Measurements from ENCODE around the gene KAT8. TPM values are rescaled to one million over a fixed set of nuclear protein-coding genes. Genes with fewer than 3 reads are reported as not detected.

The KAT8 gene
- total and polyA plus RNA-seq, 10 of the 15 experiments (the other 5 are each of a cell fraction or from before 2014, with no cell fraction given): 5.5 to 55.8 (median 39.6) TPM

- TF ChIP-seq, protein P1, sequence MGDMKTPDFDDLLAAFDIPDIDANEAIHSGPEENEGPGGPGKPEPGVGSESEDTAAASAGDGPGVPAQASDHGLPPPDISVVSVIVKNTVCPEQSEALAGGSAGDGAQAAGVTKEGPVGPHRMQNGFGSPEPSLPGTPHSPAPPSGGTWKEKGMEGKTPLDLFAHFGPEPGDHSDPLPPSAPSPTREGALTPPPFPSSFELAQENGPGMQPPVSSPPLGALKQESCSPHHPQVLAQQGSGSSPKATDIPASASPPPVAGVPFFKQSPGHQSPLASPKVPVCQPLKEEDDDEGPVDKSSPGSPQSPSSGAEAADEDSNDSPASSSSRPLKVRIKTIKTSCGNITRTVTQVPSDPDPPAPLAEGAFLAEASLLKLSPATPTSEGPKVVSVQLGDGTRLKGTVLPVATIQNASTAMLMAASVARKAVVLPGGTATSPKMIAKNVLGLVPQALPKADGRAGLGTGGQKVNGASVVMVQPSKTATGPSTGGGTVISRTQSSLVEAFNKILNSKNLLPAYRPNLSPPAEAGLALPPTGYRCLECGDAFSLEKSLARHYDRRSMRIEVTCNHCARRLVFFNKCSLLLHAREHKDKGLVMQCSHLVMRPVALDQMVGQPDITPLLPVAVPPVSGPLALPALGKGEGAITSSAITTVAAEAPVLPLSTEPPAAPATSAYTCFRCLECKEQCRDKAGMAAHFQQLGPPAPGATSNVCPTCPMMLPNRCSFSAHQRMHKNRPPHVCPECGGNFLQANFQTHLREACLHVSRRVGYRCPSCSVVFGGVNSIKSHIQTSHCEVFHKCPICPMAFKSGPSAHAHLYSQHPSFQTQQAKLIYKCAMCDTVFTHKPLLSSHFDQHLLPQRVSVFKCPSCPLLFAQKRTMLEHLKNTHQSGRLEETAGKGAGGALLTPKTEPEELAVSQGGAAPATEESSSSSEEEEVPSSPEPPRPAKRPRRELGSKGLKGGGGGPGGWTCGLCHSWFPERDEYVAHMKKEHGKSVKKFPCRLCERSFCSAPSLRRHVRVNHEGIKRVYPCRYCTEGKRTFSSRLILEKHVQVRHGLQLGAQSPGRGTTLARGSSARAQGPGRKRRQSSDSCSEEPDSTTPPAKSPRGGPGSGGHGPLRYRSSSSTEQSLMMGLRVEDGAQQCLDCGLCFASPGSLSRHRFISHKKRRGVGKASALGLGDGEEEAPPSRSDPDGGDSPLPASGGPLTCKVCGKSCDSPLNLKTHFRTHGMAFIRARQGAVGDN (IDR thresholded peaks at IDR 0.05): 0 out of 2 replicates have a peak, but pooled peaks have one; percentile 41
- TF ChIP-seq RCOR1 (conservative IDR thresholded peaks at IDR 0.05; ENCODE audit: low read depth, low read length) (no peak; the same call in 1 of the 2 replicates), TARDBP (IDR thresholded peaks at IDR 0.05; ENCODE audit: borderline replicate concordance) (peak; percentile 75), JUND (IDR thresholded peaks at IDR 0.05; ENCODE audit: low read depth, low read length) (peak; percentile 66; the same call in 1 of the 2 replicates), PML (IDR thresholded peaks at IDR 0.05; ENCODE audit: low read length) (no peak)
Observed at GRCh38 chr16:31108035-31108793, 9.2 kb upstream of the KAT8 start, which contains the start of gene BCKDK (continued).

DNA sequence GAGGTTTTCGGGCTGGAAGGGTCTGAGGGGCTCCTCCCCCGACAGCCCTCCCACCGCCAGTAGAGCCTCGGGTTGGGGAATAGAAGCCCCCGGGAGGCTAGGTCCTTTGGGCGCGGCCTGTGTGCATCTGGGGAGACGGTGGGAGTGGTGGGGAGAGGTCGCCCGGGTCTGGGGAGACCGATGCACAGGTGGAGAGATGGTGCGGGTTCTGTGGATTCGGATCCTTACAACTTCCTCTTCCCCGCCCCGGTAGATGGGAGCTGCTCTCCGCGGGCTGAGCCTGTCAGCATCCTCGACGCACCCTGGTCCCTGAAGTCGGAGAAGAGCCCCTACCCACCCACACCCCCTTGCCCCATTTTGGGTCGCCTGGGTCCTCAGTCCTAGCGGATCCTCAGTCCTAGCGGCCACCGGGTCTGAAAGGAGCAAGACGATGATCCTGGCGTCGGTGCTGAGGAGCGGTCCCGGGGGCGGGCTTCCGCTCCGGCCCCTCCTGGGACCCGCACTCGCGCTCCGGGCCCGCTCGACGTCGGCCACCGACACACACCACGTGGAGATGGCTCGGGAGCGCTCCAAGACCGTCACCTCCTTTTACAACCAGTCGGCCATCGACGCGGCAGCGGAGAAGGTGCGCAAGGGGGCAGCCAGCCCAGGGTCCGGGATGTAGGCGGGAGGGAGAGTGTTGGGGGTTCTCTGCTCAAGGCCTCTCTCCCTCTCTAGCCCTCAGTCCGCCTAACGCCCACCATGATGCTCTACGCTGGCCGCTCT, 8.5 kb upstream of the KAT8 start:
- peak overlapping the region; percentile 77 for H3K4me2 ChIP-seq (ENCODE audit: control insufficient read depth, insufficient read depth)
- H3K9ac ChIP-seq (ENCODE audit: control insufficient read depth, insufficient read depth, low read length): peak overlapping the region; percentile 91
- peaks cover 13% of the 10 kb centered on the region for H3K79me2 ChIP-seq (ENCODE audit: control insufficient read depth, insufficient read depth, low read length)
- H3K36me3 ChIP-seq (ENCODE audit: control insufficient read depth in 2 of 2, insufficient read depth in 2 of 2, low read length in 1 of 2): peaks cover 0 to 4% of the 10 kb centered on the region in 2 experiments; a peak in 3 of 4 replicates
- H4K20me1 ChIP-seq (ENCODE audit: control insufficient read depth, insufficient read depth): no peaks in the 10 kb centered on the region
- H3K27me3 ChIP-seq (replicated peaks in 1 of 2; ENCODE audit: control insufficient read depth in 2 of 2, insufficient read depth in 2 of 2, low read length in 1 of 2): no peaks in the 10 kb centered on the region
- no peaks in the 10 kb centered on the region for H3K9me3 ChIP-seq (replicated peaks; ENCODE audit: control insufficient read depth, insufficient read depth, low read length)
- ChIA-PET POLR2A (interaction anchor here (2.3 to 3.1 kb wide), 2 partner anchors 9 to 33 kb away, joined by 10 to 13 read pairs; partner anchors contain the start of gene KAT8), SMC1A (ENCODE audit: uncharacterized antibody, unreplicated experiment) (no interaction called here), CTCF (no interaction called here), RAD21 (ENCODE audit: unreplicated experiment) (interaction anchor here (0.6 to 2.8 kb wide), 2 partner anchors 9 to 225 kb away, joined by 3 to 12 read pairs; partner anchors contain the start of gene KAT8)
- ATAC-seq: no peak; the same call in 2 of the 3 replicates
- 59% methylated on average over 56 of the region's 57 CpGs for WGBS (ENCODE audit: insufficient coverage, insufficient replicate concordance, low lambda C conversion rate, missing lambda C conversion rate)
- peaks cover 22% of the 10 kb centered on the region for H3K4me1 ChIP-seq (ENCODE audit: control insufficient read depth, insufficient read depth, low read length)
- FAIRE-seq: no peak
- H2AFZ ChIP-seq (ENCODE audit: control insufficient read depth, low read depth, low read length): peak overlapping the region; percentile 91
- DNase-seq (ENCODE audit: low read depth, low spot score): no peak
- peak overlapping the region; percentile 74 for H3K4me3 ChIP-seq
- BruUV-seq (replicated peaks): TSS peak; percentile 66
- in situ Hi-C loops (cut with MboI) (no loop called here), intact Hi-C loops (cut with micrococcal nuclease; ENCODE audit: unreplicated experiment) (loop anchor here (5.0 kb wide), 1 partner anchor 33 kb away; no protein-coding TSS in a partner anchor)
- H3K27ac ChIP-seq (ENCODE audit: control insufficient read depth, insufficient read depth): peak overlapping the region; percentile 81
- TF ChIP-seq ATF3 (IDR thresholded peaks at IDR 0.05; ENCODE audit: borderline replicate concordance, extremely low read depth, low read depth, low read length) (no peak), BACH1 (IDR thresholded peaks at IDR 0.05; ENCODE audit: borderline replicate concordance) (no peak), TAF1 (IDR thresholded peaks at IDR 0.05; ENCODE audit: borderline replicate concordance, low read depth, low read length) (no peak), SMARCA5 (IDR thresholded peaks at IDR 0.05) (no peak), SIN3A (IDR thresholded peaks at IDR 0.05; ENCODE audit: low read depth, low read length) (no peak), CBX5 (IDR thresholded peaks at IDR 0.05; ENCODE audit: low read depth) (no peak), FOXK2 (IDR thresholded peaks at IDR 0.05) (no peak), ASH2L (IDR thresholded peaks at IDR 0.05; ENCODE audit: borderline replicate concordance, low read depth) (no peak), STAT1 (conservative IDR thresholded peaks at IDR 0.05) (no peak), GATAD2B (conservative IDR thresholded peaks at IDR 0.05; ENCODE audit: low read depth) (no peak), HCFC1 (IDR thresholded peaks at IDR 0.05; ENCODE audit: low read length) (no peak), NR2C1 (IDR thresholded peaks at IDR 0.05) (no peak), ZNF217 (IDR thresholded peaks at IDR 0.05) (no peak), POLR2AphosphoS2 (IDR thresholded peaks at IDR 0.05; ENCODE audit: low read depth, low read length) (no peak)

All from GM12878 (cell line).